ENCODE measurements around the gene MISP.

The MISP gene

GRCh38 chr19:796692-797527 lies 46.0 kb downstream of the MISP start, which contains the start of gene PTBP1:
Gene PTBP1 (plus strand): TSS chr19:797452. CDS start chr19:797498, 46 bp downstream.
- peak; percentile 99 for DNase-seq (ENCODE audit: low read depth)

- DNase-seq (ENCODE audit: low read depth) = peak; percentile 79
Observed at GRCh38 chr19:797528-798414, 46.9 kb downstream of the MISP start.

GRCh38 chr19:798415-799075 lies 47.6 kb downstream of the MISP start:
- no peak for DNase-seq (ENCODE audit: low read depth)

GRCh38 chr19:799076-799881 lies 48.4 kb downstream of the MISP start:
- DNase-seq (ENCODE audit: low read depth) = no peak

- DNase-seq (ENCODE audit: low read depth) = no peak
Observed at GRCh38 chr19:800360-801029, 49.6 kb downstream of the MISP start.

GRCh38 chr19:801030-801860 lies 50.3 kb downstream of the MISP start:
- DNase-seq (ENCODE audit: low read depth) = no peak

GRCh38 chr19:801861-802497 lies 51.1 kb downstream of the MISP start:
- DNase-seq (ENCODE audit: low read depth) = no peak

- no peak for DNase-seq (ENCODE audit: low read depth)
Observed at GRCh38 chr19:802498-803098, 51.7 kb downstream of the MISP start.

GRCh38 chr19:803099-803561 lies 52.2 kb downstream of the MISP start:
- DNase-seq (ENCODE audit: low read depth) = no peak

- no peak for DNase-seq (ENCODE audit: low read depth)
Observed at GRCh38 chr19:803686-804418, 52.9 kb downstream of the MISP start.

- DNase-seq (ENCODE audit: low read depth) = no peak
Observed at GRCh38 chr19:804419-805165, 53.7 kb downstream of the MISP start.

- DNase-seq (ENCODE audit: low read depth) = no peak
Observed at GRCh38 chr19:805166-805551, 54.2 kb downstream of the MISP start.

- no peak for DNase-seq (ENCODE audit: low read depth)
Observed at GRCh38 chr19:805600-806550, 55.0 kb downstream of the MISP start.

- no peak for DNase-seq (ENCODE audit: low read depth)
Observed at GRCh38 chr19:806815-807421, 56.0 kb downstream of the MISP start.

GRCh38 chr19:807627-808422 lies 56.9 kb downstream of the MISP start:
- DNase-seq (ENCODE audit: low read depth) = no peak
